Effector CD4-positive, alpha-beta T cell (primary cell): Measurements from ENCODE around the gene CCDC148.
"Not testable (repeated sequence)": the region's sequence is repeated elsewhere in the genome, so short reads cannot be mapped to it uniquely, and the experiment has no call there.

Source experiments
- DNase-seq: peaks from one replicate; pipeline ENCODE4 v3.0.0-alpha.2; 2020

CCDC148 gene

GRCh38 chr2:158350751-158351465 lies 105.6 kb downstream of the CCDC148 start:
- not testable (repeated sequence) for DNase-seq

GRCh38 chr2:158346032-158346431 lies 110.5 kb downstream of the CCDC148 start:
- no peak for DNase-seq

GRCh38 chr2:158339513-158339912 lies 117.0 kb downstream of the CCDC148 start:
- no peak for DNase-seq

- no peak for DNase-seq
Observed at GRCh38 chr2:158337018-158337417, 119.5 kb downstream of the CCDC148 start.

GRCh38 chr2:158331799-158332198 lies 124.8 kb downstream of the CCDC148 start:
- not testable (repeated sequence) for DNase-seq

GRCh38 chr2:158325782-158326340 lies 130.7 kb downstream of the CCDC148 start:
- DNase-seq = no peak

GRCh38 chr2:158325031-158325781 lies 131.3 kb downstream of the CCDC148 start:
- DNase-seq = no peak

GRCh38 chr2:158323381-158323780 lies 133.2 kb downstream of the CCDC148 start:
- no peak for DNase-seq

GRCh38 chr2:158321264-158321663 lies 135.3 kb downstream of the CCDC148 start:
- no peak for DNase-seq

GRCh38 chr2:158319269-158319668 lies 137.3 kb downstream of the CCDC148 start:
- DNase-seq = no peak

- DNase-seq = no peak
Observed at GRCh38 chr2:158317642-158318041, 138.9 kb downstream of the CCDC148 start.

- no peak for DNase-seq
Observed at GRCh38 chr2:158315803-158316414, 140.6 kb downstream of the CCDC148 start.

GRCh38 chr2:158315000-158315399 lies 141.6 kb downstream of the CCDC148 start:
- DNase-seq = no peak

- no peak for DNase-seq
Observed at GRCh38 chr2:158313734-158314133, 142.8 kb downstream of the CCDC148 start.

- no peak for DNase-seq
Observed at GRCh38 chr2:158312981-158313380, 143.6 kb downstream of the CCDC148 start.

GRCh38 chr2:158310407-158310806 lies 146.1 kb downstream of the CCDC148 start:
- not testable (repeated sequence) for DNase-seq

GRCh38 chr2:158305501-158305900 lies 151.1 kb downstream of the CCDC148 start:
- DNase-seq = no peak

- no peak for DNase-seq
Observed at GRCh38 chr2:158300394-158300793, 156.2 kb downstream of the CCDC148 start.

- DNase-seq = no peak
Observed at GRCh38 chr2:158297606-158298005, 158.9 kb downstream of the CCDC148 start.

- no peak for DNase-seq
Observed at GRCh38 chr2:158297120-158297519, 159.4 kb downstream of the CCDC148 start.

GRCh38 chr2:158293722-158294121 lies 162.8 kb downstream of the CCDC148 start:
- no peak for DNase-seq

GRCh38 chr2:158291544-158292180 lies 164.9 kb downstream of the CCDC148 start:
- DNase-seq = no peak

GRCh38 chr2:158290225-158290624 lies 166.3 kb downstream of the CCDC148 start:
- DNase-seq = no peak
